ENCODE measurements around the gene IER3.

Gene IER3

GRCh38 chr6:30747902-30748769 lies 3.8 kb upstream of the IER3 start:
- DNase-seq (ENCODE audit: low spot score): no peak

GRCh38 chr6:30747300-30747687 lies 2.9 kb upstream of the IER3 start:
- no peak for DNase-seq (ENCODE audit: low spot score)

- DNase-seq (ENCODE audit: low spot score): no peak
These were observed 971 bp downstream of the IER3 start for GRCh38 chr6:30743099-30744053.

- DNase-seq (ENCODE audit: low spot score): peak; percentile 96
These were observed 1.8 kb downstream of the IER3 start, which contains the start of gene FLOT1 for GRCh38 chr6:30742316-30743098. FLOT1 (minus strand) TSS chr6:30742687; CDS start chr6:30742189, 498 bp downstream.

- no peak for DNase-seq (ENCODE audit: low spot score)
These were observed 2.5 kb downstream of the IER3 start for GRCh38 chr6:30741789-30742315.

GRCh38 chr6:30741063-30741779 lies 3.1 kb downstream of the IER3 start:
- no peak for DNase-seq (ENCODE audit: low spot score)

- DNase-seq (ENCODE audit: low spot score): no peak
These were observed 3.8 kb downstream of the IER3 start for GRCh38 chr6:30740540-30740870.

GRCh38 chr6:30738532-30738931 lies 5.8 kb downstream of the IER3 start:
- no peak for DNase-seq (ENCODE audit: low spot score)

GRCh38 chr6:30735668-30736314 lies 8.6 kb downstream of the IER3 start:
- DNase-seq (ENCODE audit: low spot score): no peak

GRCh38 chr6:30732237-30732943 lies 12.0 kb downstream of the IER3 start:
- no peak for DNase-seq (ENCODE audit: low spot score)

- peak; percentile 22 for DNase-seq (ENCODE audit: low spot score)
These were observed 13.5 kb downstream of the IER3 start for GRCh38 chr6:30730601-30731435.

GRCh38 chr6:30727920-30728553 lies 16.3 kb downstream of the IER3 start:
- DNase-seq (ENCODE audit: low spot score): peak; percentile 50

- no peak for DNase-seq (ENCODE audit: low spot score)
These were observed 17.6 kb downstream of the IER3 start for GRCh38 chr6:30726506-30727413.

- DNase-seq (ENCODE audit: low spot score): peak; percentile 21
These were observed 18.4 kb downstream of the IER3 start for GRCh38 chr6:30725713-30726505.

GRCh38 chr6:30724906-30725667 lies 19.3 kb downstream of the IER3 start:
- DNase-seq (ENCODE audit: low spot score): no peak
